Measurements from ENCODE around the gene AGK.

GRCh38 chr7:141691540-141691939, 140.3 kb downstream of the AGK start:
- TF ChIP-seq POLR2A (IDR thresholded peaks at IDR 0.05) (no peak), CTCF (IDR thresholded peaks at IDR 0.05) (no peak)

Measured in lower leg skin (tissue), 3 donors.